ENCODE results near the gene METTL1.
"Not testable (repeated sequence)": the region's sequence is repeated elsewhere in the genome, so short reads cannot be mapped to it uniquely, and the experiment has no call there.

The METTL1 gene

GRCh38 chr12:57771873-57772428, at the start of gene METTL1:
Gene METTL1, minus strand, starts transcription at chr12:57772105. Its CDS starts 22 bp downstream, at chr12:57772083.
- DNase-seq (ENCODE audit: insufficient read length, low spot score) (peak; percentile 84), FAIRE-seq (no peak)
- no peak for TF ChIP-seq CTCF (IDR thresholded peaks at IDR 0.05; ENCODE audit: insufficient read depth, missing control alignments)

GRCh38 chr12:57821015-57821414, 49.1 kb upstream of the METTL1 start:
- DNase-seq (ENCODE audit: insufficient read length, low spot score); FAIRE-seq: not testable (repeated sequence)

GRCh38 chr12:57820119-57820518, 48.2 kb upstream of the METTL1 start:
- not testable (repeated sequence) for FAIRE-seq

DNA sequence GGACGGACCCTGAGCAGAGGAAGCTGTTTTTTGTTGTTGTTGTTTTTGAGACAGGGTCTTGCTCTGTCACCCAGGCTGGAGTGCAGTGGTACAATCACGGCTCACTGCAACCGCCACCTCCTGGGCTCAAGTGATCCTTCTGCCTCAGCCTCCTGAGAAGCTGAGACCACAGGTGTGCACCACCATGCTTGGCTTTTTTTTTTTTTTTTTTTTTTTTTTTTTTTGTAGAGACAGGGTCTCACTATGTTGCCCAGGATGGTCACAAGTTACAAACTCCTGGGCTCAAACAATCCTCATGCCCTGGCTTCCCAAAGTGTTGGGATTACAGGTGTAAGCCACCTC, 46.1 kb upstream of the METTL1 start:
- not testable (repeated sequence) for DNase-seq (ENCODE audit: insufficient read length, low spot score); FAIRE-seq

More at GRCh38 chr12:57820119-57820518, 48.2 kb upstream of the METTL1 start:
- DNase-seq (ENCODE audit: insufficient read length, low spot score): not testable (repeated sequence)

GRCh38 chr12:57817261-57817989, 45.5 kb upstream of the METTL1 start:
- TF ChIP-seq CTCF (IDR thresholded peaks at IDR 0.05; ENCODE audit: insufficient read depth, missing control alignments): no peak
- DNase-seq (ENCODE audit: insufficient read length, low spot score) (no peak), FAIRE-seq (no peak)

DNA sequence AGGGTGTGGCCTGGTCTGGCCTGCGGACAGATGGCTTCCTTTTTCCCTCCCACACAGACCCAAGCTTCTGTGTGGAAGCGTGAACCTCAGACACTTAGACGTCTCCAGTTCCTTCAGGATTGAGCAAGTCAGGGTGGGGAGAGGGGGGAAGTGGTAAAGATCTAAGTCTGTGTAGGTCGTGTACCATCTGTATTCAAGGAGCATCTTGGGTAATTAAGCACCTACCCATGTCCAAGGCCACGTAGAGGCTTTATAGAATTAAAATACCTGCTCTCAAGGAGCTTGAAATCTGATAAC, 44.9 kb upstream of the METTL1 start:
- no peak for TF ChIP-seq CTCF (IDR thresholded peaks at IDR 0.05; ENCODE audit: insufficient read depth, missing control alignments)
- DNase-seq (ENCODE audit: insufficient read length, low spot score): no peak
- FAIRE-seq: no peak

- DNase-seq (ENCODE audit: insufficient read length, low spot score) (no peak), FAIRE-seq (no peak)
- TF ChIP-seq CTCF (IDR thresholded peaks at IDR 0.05; ENCODE audit: insufficient read depth, missing control alignments): no peak
Measured at GRCh38 chr12:57816001-57816854, 44.3 kb upstream of the METTL1 start.

DNA sequence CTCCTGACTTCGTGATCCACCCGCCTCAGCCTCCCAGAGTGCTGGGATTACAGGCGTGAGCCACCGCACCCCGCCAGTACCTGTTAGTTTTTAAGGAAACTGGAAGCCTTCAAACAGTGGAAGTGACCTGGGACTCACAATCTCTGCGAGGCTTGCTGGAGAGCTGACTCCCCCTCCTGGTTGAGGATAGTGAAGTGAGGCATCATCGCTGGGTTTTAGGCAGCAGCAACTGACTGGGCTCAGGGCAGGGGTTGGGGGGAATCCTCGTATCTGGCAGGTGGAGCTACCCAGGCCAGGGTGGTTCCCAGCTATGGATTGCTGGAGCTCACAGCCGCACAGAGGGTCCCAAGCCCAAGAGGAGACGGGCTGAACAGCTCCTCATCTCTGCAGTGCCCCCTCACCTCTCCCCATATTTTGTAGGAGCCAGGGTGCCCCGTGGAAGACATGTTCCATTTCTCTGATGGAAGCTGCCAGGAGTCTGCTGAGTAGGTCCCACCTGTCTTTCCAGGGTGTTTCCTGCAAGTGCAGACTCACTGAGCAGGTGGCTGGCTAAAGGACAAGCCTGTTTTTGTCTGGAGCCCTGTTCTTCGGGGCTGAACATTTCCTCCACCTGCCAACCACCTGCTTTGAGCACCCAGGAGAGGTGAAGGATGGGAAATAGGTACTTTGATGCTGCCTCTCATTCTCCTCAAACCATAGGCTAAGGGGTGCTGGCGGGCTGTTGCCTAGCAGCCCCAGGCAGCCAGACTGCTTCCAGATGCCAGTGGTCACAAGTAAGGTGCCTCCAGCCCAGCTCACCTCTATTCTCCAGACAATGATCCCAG, 43.5 kb upstream of the METTL1 start:
- DNase-seq (ENCODE audit: insufficient read length, low spot score): no peak
- TF ChIP-seq CTCF (IDR thresholded peaks at IDR 0.05; ENCODE audit: insufficient read depth, missing control alignments): peak; percentile 19
- no peak for FAIRE-seq

All from D721Med (cell line).